Stimulated activated CD8-positive, alpha-beta memory T cell treated with anti-CD3 and anti-CD28 coated beads, Interleukin-7, amount 100 ng/mL, for 1 hour (primary cell): ENCODE data around the gene TOP1.

Experiments
- DNase-seq, 2 donors: peaks; one replicate each; pipeline ENCODE4 v3.0.0-alpha.2; 2020; ENCODE audit warnings: low read depth in 2 of 2

Gene TOP1

GRCh38 chr20:41035207-41035606 is 6.6 kb downstream of the TOP1 start:
- DNase-seq: no peak

- no peak for DNase-seq
These were observed 8.6 kb downstream of the TOP1 start for GRCh38 chr20:41037179-41037578.

- no peak for DNase-seq
These were observed 9.7 kb downstream of the TOP1 start for GRCh38 chr20:41038149-41038877.

DNA sequence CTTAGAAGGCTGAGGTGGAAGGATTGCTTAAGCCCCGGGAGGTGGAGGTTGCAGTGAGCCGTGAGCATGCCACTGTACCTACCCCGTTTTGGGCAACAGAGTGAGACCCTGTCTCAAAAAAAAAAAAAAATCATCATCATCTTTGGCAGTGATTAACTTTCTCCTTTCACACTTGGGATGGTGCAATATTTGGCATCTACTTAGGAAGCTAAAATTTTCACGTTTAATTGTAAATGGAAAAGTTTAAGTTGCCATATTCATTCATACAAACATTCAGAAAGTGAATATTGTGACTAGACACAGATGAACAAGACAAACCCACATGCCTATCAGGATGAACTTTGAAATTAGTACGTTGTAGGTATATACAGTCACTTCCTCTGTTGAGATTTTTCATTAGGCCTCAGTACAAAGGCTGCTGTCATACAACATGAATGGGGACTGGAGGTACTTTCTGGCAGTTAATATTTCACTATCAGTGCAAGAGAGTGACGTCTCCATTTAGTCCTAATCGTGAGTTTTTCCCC is 10.3 kb downstream of the TOP1 start:
- no peak for DNase-seq

DNA sequence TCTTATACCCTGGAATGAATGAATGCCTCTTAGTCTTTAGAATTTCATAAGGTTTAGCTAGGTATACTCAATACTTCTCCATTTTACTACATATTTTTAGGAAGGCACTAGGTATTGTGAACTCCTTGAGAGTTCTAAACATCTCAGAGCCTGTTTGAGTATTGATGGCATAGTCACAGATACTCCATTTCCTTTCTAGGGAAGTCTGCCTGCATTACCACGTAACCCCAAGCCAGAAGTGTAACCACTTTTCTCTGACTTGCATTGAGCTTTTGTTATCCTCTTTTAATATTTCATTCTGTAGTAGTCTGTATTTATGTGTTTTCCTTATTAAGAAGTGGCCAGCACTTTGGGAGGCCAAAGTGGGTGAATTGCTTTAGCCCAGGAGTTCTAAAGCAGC is 12.2 kb downstream of the TOP1 start:
- DNase-seq: no peak

DNA sequence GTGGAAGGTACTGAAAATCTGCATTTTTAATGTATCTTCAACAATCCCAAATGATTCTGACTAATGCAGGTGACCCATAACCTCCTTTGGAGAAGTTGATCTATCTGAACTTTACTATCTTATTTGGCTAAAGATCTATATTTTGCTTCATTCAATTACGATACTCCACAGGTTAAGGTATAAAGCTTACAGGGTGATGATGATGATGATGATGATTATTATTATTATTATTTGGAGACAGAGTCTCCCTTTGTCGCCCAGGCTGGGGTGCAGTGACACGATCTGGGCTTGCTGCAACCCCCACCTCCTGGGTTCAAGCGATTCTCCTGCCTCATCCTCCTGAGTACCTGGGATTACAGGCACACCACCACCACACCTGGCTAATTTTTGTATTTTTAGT is 13.1 kb downstream of the TOP1 start:
- DNase-seq: no peak

DNA sequence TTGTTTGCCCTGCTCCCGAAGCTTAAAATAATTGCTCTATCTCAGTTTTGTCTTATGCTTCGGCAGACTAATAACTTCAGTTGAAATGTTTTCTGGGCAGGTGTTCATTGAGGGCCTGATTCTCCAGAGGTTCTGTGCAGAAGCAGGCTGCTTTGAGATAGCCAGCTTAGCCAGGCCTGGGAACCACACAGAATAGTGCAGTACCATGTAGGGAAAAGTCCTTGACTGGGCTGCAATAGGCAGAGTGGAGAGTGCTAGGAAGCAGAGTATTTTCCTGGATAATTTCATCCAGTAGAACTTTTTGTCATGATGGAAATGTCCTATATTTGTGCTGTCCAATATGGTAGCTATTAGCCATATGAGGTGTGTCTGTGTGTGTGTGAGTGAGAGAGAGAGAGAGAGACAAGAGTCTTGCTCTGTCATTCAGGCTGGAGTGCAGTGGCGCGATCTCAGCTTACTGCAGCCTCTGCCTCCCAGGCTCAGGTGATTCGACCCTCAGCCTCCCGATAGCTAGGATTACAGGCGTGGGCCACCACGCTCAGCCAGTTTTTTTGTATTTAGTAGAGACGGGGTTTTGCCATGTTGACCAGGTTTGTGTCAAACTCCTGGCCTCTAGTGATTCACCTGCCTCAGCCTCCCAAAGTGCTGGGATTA is 15.9 kb downstream of the TOP1 start:
- no peak for DNase-seq

GRCh38 chr20:41045671-41046070 is 17.0 kb downstream of the TOP1 start:
- DNase-seq: no peak

DNA sequence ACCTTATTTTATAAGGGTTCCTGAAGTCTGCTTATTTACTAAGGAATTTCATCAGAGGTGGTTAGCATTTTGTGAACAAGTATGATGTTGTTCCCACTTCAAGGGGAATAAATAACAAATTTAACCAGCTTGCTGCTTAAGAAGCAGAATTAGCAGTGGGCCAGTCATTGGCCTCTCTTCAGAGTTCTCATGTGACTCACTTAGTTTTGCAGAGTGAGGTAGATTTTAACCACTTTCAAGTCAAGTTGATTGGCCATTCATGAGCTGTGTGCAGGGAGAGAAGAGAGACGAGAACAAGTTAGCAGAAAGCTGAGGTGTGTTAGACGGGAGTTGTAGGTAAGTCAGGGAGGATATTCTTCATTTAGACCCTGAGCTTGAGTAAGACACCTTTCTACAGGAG is 18.1 kb downstream of the TOP1 start:
- DNase-seq: no peak

DNA sequence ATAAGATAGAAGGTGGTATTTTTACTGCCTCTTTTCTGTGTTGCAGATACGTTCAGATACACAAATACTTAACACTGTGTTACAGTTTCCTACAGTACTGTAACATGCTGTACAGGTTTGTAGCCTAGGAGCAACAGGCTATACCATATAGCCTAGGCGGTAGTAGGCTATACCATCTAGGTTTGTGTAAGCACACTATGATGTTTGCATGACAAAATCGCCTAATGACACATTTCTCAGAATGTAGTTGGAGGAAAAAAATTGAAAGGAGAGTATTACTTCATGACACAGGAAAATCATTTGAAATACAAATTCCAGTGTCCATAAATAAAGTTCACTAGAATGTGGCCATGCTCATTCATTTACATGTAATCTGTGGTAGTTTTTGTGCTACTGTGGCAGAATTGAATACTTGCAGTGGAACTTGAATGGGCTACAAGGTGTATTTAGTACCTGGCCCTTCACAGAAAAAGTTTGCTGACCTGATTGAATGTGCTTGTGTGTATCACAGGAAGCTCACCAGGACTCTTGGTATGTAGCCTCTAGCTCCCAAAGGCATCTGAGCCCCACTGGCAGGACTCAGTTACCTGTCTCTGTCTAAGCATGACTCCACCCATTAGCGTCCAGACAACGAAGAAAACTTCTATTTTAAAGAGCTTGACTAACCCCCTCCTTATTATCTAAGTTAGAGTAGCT is 18.8 kb downstream of the TOP1 start:
- DNase-seq: no peak

DNA sequence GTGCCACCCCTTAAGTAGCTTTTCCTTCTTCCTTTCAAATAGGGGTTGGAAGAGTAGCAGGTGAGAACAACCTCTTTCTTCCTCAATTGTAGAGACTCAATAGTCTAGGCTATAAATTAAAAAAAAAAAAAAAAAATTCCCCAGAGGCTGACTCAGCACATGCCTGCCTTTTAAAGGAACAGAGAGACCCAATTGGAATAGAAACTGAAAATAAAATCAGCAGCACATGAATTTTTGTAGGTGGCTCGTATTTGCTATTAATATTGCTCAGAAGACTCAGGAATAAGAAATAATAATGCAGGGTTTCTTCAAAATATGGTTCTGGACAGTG is 19.3 kb downstream of the TOP1 start:
- DNase-seq: no peak

GRCh38 chr20:41048461-41049301 is 20.1 kb downstream of the TOP1 start:
- no peak for DNase-seq

DNA sequence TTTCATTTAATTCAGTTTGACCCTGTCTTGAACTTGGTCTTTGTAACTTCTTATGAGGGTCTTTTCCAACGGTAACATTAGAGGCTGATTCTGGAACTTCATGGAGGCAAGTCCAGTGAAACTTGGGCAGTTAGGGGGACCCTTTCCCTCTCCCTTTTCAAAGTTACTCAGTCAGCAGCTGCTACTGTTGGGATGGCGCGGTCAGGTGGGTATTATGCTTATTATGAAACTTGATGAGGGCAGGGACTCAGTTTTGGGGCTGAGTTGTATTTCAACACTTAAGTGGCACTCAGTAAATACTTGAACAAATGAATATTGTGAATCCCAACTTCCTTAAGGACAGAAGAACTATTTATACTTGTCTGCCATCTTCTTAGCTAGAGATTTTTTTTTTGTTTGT is 20.8 kb downstream of the TOP1 start:
- no peak for DNase-seq

GRCh38 chr20:41050361-41051008 is 21.9 kb downstream of the TOP1 start:
- DNase-seq: no peak

- DNase-seq: no peak
These were observed 22.6 kb downstream of the TOP1 start for GRCh38 chr20:41051009-41051825.

DNA sequence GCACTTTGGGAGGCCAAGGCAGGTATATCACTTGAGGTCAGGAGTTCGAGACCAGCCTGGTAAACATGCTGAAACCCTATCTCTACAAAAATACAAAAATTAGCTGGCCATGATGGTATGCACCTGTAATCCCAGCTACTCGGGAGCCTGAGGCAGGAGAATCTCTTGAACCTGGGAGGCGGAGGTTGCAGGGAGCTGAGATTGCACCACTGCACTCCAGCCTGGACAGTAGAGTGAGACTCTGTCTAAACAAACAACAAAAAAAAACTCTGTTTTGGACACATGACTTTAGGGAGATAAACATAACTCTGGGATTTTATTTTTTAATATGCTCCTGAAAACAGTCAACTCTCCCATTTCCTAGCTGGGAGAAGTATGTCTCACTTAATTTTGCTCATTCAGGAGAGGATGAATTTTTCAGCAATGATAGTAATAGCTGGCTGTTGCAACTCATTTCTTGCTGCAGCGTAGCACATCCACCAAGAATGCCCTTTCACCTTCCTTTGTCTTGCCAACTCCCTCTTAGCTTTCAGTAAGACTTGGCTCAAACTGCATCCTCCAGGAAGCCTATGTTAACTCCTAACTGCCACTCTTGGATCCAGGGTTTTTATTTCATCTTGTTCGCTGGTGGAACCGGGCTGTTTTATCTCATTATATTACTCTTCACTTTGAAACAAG is 24.3 kb downstream of the TOP1 start:
- DNase-seq: no peak

DNA sequence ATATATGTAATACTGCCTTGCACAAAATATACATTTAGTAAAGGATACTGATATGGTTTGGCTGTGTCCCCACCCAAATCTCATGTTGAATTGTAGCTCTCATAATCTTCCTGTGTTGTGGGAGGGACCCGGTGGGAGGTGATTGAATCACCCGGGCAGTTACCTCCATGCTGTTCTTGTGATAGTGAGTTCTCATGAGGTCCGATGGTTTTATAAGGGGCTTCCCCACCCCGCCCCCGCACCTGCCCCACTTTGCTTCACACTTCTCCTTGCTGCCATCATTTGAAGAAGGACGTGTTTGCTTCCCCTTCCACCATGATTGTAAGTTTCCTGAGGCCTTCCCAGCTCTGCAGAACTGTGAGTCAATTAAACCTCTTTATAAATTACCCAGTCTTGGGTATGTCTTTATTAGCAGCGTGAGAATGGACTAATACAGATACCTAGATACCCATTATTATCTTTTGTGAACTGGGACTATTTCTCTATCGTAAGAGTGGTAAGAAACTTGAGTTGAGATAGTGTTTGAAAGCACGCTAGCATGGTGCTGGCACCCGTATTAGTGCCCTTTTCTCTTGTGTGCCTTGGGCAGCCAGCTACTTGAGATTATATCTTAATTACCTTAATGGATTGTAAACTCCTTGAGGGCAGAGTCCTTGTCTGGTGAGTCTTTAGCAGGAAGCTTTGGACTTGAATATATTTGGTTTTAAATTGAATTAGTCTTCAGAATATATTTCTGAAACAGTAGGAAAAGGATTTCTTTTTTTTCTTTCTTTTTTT is 25.6 kb downstream of the TOP1 start:
- DNase-seq: no peak

DNA sequence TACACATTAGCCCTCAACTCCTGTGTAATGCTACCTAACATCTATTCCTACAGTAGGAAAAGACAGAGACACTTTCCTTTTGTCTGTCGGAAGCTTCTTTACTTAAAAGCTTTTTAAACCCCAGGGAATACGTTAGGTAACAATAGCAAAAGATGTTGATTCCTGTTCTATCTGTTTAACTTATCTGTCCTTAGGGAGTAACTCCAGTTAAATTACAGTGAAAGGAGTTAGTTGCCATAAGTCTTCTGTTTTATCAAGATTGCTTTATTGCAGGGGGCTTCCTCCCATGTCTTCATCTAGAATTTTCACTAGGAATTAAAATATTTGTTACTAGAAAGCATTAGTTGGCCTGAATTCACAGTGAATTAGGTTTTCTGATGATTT is 26.2 kb downstream of the TOP1 start:
- no peak for DNase-seq

- DNase-seq: no peak
These were observed 27.1 kb downstream of the TOP1 start for GRCh38 chr20:41055679-41056078.
